GM12865 (cell line): ENCODE data around the gene ARVCF.

ENCODE experiments used
- DNase-seq: peaks from one replicate; pipeline ENCODE4 v3.0.0; 2010; ENCODE audit warnings: low read depth
- H3K4me3 ChIP-seq: 2 replicates; pipeline ENCODE4 v1.5.1; 2011; ENCODE audit warnings: mild to moderate bottlenecking, low read depth, low read length, control low read depth
- CTCF ChIP-seq: IDR thresholded peaks from 2 replicates; pipeline ENCODE4 v1.5.1; 2011; ENCODE audit warnings: low read length, control low read depth, low read depth, inconsistent platforms; ENCODE audit not compliant: insufficient read depth; ENCODE audit errors: missing control alignments

Gene ARVCF

GRCh38 chr22:19974268-19974861, 42.3 kb downstream of the ARVCF start:
- H3K4me3 ChIP-seq: no peak overlapping the region
- TF ChIP-seq CTCF: no peak
- peak; percentile 72 for DNase-seq

- H3K4me3 ChIP-seq: no peak overlapping the region
- TF ChIP-seq CTCF: no peak
- no peak for DNase-seq
These were observed 42.9 kb downstream of the ARVCF start for GRCh38 chr22:19973551-19974267.

- DNase-seq: no peak
- H3K4me3 ChIP-seq: no peak overlapping the region
- TF ChIP-seq CTCF: no peak
These were observed 43.7 kb downstream of the ARVCF start for GRCh38 chr22:19972652-19973550.

- no peak overlapping the region for H3K4me3 ChIP-seq
- DNase-seq: no peak
- no peak for TF ChIP-seq CTCF
These were observed 44.4 kb downstream of the ARVCF start for GRCh38 chr22:19972251-19972650.

GRCh38 chr22:19971276-19972124, 45.1 kb downstream of the ARVCF start:
- DNase-seq: no peak
- TF ChIP-seq CTCF: no peak
- no peak overlapping the region for H3K4me3 ChIP-seq

GRCh38 chr22:19970479-19971275, 45.9 kb downstream of the ARVCF start:
- TF ChIP-seq CTCF: peak; percentile 99
- no peak overlapping the region for H3K4me3 ChIP-seq
- peak; percentile 74 for DNase-seq
